Epithelial cell of prostate (primary cell): ENCODE results near the gene ADO.
"Not testable (repeated sequence)": the region's sequence is repeated elsewhere in the genome, so short reads cannot be mapped to it uniquely, and the experiment has no call there.

Experiments
- DNase-seq: peaks from one replicate; pipeline ENCODE4 v3.0.0-alpha.2; 2011; ENCODE audit warnings: low read depth, low spot score
- H3K27ac ChIP-seq: fragments of 450-650 bp; 2 replicates; pipeline ENCODE4 v1.5.1; 2017; ENCODE audit warnings: mild to moderate bottlenecking

ADO gene

GRCh38 chr10:62804356-62805230, at the start of gene ADO:
ADO (plus strand) TSS chr10:62804720; CDS start chr10:62805060, 340 bp downstream.
- H3K27ac ChIP-seq: peak within 1 kb of the TSS; percentile 89
- peak; percentile 29 for DNase-seq

- no peak overlapping the region for H3K27ac ChIP-seq
- DNase-seq: no peak
Measured at GRCh38 chr10:62754963-62755362, 49.6 kb upstream of the ADO start.

GRCh38 chr10:62755662-62756653, 48.6 kb upstream of the ADO start:
- no peak overlapping the region for H3K27ac ChIP-seq
- no peak for DNase-seq

GRCh38 chr10:62759599-62760175, 44.8 kb upstream of the ADO start:
- H3K27ac ChIP-seq: no peak overlapping the region
- no peak for DNase-seq

- no peak overlapping the region for H3K27ac ChIP-seq
- no peak for DNase-seq
Measured at GRCh38 chr10:62760401-62760800, 44.1 kb upstream of the ADO start.

- no peak for DNase-seq
- H3K27ac ChIP-seq: no peak overlapping the region
Measured at GRCh38 chr10:62761115-62761514, 43.4 kb upstream of the ADO start.

- no peak overlapping the region for H3K27ac ChIP-seq
- DNase-seq: no peak
Measured at GRCh38 chr10:62763155-62763554, 41.4 kb upstream of the ADO start.

- no peak for DNase-seq
- no peak overlapping the region for H3K27ac ChIP-seq
Measured at GRCh38 chr10:62764011-62764410, 40.5 kb upstream of the ADO start.

GRCh38 chr10:62765726-62766125, 38.8 kb upstream of the ADO start:
- H3K27ac ChIP-seq: no peak overlapping the region
- no peak for DNase-seq

GRCh38 chr10:62766386-62766785, 38.1 kb upstream of the ADO start:
- no peak for DNase-seq
- no peak overlapping the region for H3K27ac ChIP-seq

GRCh38 chr10:62769574-62770242, 34.8 kb upstream of the ADO start:
- no peak for DNase-seq
- no peak overlapping the region for H3K27ac ChIP-seq

- H3K27ac ChIP-seq: no peak overlapping the region
- DNase-seq: no peak
Measured at GRCh38 chr10:62772186-62772974, 32.1 kb upstream of the ADO start.

- no peak for DNase-seq
- H3K27ac ChIP-seq: no peak overlapping the region
Measured at GRCh38 chr10:62778125-62778524, 26.4 kb upstream of the ADO start.

GRCh38 chr10:62779487-62780248, 24.9 kb upstream of the ADO start:
- no peak overlapping the region for H3K27ac ChIP-seq
- no peak for DNase-seq

- not testable (repeated sequence) for H3K27ac ChIP-seq, DNase-seq
Measured at GRCh38 chr10:62784537-62784936, 20.0 kb upstream of the ADO start.

GRCh38 chr10:62788285-62788684, 16.2 kb upstream of the ADO start:
- not testable (repeated sequence) for DNase-seq, H3K27ac ChIP-seq

- DNase-seq: no peak
- no peak overlapping the region for H3K27ac ChIP-seq
Measured at GRCh38 chr10:62788861-62789467, 15.6 kb upstream of the ADO start.

- H3K27ac ChIP-seq: no peak overlapping the region
- no peak for DNase-seq
Measured at GRCh38 chr10:62790019-62790555, 14.4 kb upstream of the ADO start.
